GM12891 (cell line): ENCODE results near the gene PABPN1L.

Source experiments
- DNase-seq: peaks from one replicate; pipeline ENCODE4 v3.0.0; 2011; ENCODE audit warnings: low spot score; ENCODE audit not compliant: insufficient read length
- FAIRE-seq: peaks from 2 replicates; lab custom pipeline; 2011; peaks lifted over from hg19 to GRCh38; lab: Jason Lieb, UNC
- PAX5 ChIP-seq: IDR thresholded peaks from 2 replicates; pipeline ENCODE4 v1.6.1; 2011; ENCODE audit warnings: low read length, moderate library complexity, mild to moderate bottlenecking; ENCODE audit not compliant: insufficient read depth, severe bottlenecking
- POLR2A ChIP-seq: IDR thresholded peaks from 2 replicates; pipeline ENCODE4 v1.6.1; 2011; ENCODE audit warnings: low read depth, low read length, control low read depth
- POLR2AphosphoS5 ChIP-seq: IDR thresholded peaks from 2 replicates; pipeline ENCODE4 v1.6.1; 2011; ENCODE audit warnings: low read depth, low read length, control low read depth
- POU2F2 ChIP-seq: IDR thresholded peaks from 2 replicates; pipeline ENCODE4 v1.6.1; 2011; ENCODE audit warnings: low read depth, mild to moderate bottlenecking, control low read depth, low read length, moderate library complexity
- SPI1 ChIP-seq: IDR thresholded peaks from 2 replicates; pipeline ENCODE4 v1.6.1; 2011; ENCODE audit warnings: low read depth, low read length, control low read depth
- TAF1 ChIP-seq: IDR thresholded peaks from 2 replicates; pipeline ENCODE4 v1.6.1; 2011; ENCODE audit warnings: low read depth, low read length, control low read depth

Gene PABPN1L

GRCh38 chr16:88884569-88885271 lies 18.3 kb upstream of the PABPN1L start:
- DNase-seq = no peak
- no peak for TF ChIP-seq TAF1
- no peak for FAIRE-seq

DNA sequence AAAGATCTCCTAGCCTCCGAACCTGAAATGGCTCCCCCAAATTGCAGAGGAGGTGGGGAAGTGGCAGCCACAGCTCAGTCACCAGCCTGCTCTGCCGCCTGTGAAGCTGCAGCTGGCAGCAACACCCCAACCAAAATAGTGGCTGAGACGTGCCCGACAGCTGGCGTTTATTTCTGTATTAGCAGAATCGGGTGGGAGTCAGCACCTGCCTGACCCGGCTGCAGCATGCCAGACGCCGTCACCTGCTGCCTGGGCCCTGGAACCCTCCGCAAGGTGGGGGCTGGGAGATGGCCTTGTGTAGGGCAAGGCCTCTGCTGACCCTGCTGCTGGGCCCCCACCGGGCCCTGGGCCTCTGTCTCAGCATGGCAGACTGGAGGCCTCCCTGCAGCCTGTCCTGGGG lies 17.5 kb upstream of the PABPN1L start:
- no peak for FAIRE-seq
- no peak for TF ChIP-seq POLR2AphosphoS5
- no peak for TF ChIP-seq TAF1
- no peak for TF ChIP-seq POLR2A
- no peak for TF ChIP-seq PAX5
- TF ChIP-seq SPI1 = no peak
- TF ChIP-seq POU2F2 = no peak
- DNase-seq = no peak

GRCh38 chr16:88883117-88883895 lies 16.8 kb upstream of the PABPN1L start:
- TF ChIP-seq POU2F2 (no peak), SPI1 (no peak), PAX5 (no peak), TAF1 (no peak), POLR2AphosphoS5 (no peak)
- FAIRE-seq (no peak), DNase-seq (no peak)

- TF ChIP-seq SPI1 (no peak), POLR2AphosphoS5 (no peak), POLR2A (no peak), POU2F2 (no peak), PAX5 (no peak), TAF1 (no peak)
- DNase-seq (no peak), FAIRE-seq (peak; percentile 92)
These were observed 16.0 kb upstream of the PABPN1L start for GRCh38 chr16:88882358-88883030.

- TF ChIP-seq POLR2A (no peak), POLR2AphosphoS5 (no peak), POU2F2 (no peak), PAX5 (no peak), SPI1 (no peak), TAF1 (no peak)
- no peak for FAIRE-seq
- DNase-seq = no peak
These were observed 15.4 kb upstream of the PABPN1L start for GRCh38 chr16:88881675-88882357.

DNA sequence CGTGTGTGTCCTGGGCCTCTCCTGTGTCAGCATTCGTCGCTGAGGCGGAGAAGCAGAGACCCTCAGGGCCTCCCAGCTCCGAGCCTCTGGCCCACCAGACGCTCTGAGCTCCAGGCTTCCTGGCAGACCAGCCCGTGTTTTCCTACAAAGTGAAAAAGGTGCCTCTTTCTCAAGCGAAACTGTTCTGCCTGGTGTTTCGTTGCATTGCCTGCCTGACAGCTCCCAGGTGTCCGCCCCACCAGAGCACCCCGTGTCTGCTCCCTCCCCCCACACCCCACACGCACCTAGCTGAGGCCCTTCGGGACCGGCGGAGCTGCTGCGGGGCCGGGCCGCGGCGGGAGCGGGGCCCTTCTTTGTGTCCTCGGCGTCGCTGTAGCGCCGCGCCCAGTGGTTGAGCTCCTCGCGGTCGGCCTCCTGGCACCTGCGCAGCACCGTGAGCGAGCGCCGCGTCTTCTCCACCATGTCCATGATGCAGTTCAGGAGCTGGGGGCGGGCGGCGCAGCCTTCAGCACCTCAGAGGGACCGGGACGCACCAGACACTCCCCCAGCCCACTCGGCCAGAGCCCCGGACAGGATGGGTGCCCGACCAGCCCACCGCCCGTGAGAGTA lies 14.7 kb upstream of the PABPN1L start:
- TF ChIP-seq TAF1 (no peak), POLR2A (no peak), PAX5 (no peak), POU2F2 (no peak), POLR2AphosphoS5 (no peak), SPI1 (no peak)
- DNase-seq (no peak), FAIRE-seq (no peak)

DNA sequence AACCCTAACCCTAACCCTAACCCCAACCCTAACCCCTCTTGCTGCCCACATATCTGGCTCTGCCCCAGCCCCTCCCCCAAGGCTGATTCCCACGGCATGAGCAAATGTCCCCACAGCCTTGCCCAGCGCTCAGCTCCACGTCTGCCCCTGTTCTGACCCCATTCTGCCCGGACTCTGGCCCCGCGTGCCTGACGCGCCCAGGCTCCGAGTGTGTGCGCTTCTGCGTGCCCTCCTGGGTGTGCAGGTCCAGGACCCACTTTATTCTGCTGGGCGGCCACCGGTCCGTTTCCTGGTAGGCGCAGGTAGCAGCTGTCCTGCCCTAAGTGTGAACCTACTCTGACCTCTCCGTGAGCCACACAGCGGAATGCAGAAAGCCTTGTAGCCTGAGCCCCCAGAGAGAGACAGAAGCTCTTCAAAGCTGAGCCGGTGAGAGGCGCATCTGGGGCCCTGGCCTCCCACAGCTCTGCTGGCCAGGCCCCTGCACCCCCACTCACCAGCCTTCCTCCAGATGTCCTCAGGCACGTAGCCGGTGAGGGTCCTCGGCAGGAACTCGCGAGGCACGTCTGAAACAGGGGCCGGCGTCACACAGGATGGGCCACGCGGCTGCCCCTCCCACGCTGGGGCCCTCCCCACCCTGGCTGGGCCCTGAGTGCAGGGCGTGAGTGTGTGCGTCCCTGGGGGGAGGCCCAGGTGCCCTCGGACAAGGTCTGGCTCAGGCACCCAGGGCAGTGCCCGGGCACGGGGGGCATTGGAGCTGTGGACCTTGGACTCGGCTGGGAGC lies 14.0 kb upstream of the PABPN1L start:
- DNase-seq (no peak), FAIRE-seq (no peak)
- TF ChIP-seq POLR2A (no peak), TAF1 (no peak), POLR2AphosphoS5 (no peak), SPI1 (no peak), POU2F2 (no peak), PAX5 (no peak)

DNA sequence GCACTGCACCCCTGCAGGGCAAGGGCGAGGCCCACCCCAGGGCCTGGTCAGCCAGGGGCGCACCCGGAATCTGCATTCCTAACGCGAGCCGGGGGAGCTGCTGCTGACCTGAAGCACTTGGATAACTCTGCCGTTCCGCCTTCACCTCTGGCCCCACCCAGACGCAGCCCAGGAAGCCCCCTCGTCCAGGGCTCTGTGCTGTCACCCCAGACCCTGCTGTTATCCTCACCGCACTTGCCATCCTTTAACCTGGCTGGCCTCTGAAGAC lies 13.3 kb upstream of the PABPN1L start:
- no peak for TF ChIP-seq POU2F2
- TF ChIP-seq PAX5 = no peak
- no peak for TF ChIP-seq POLR2AphosphoS5
- FAIRE-seq (no peak), DNase-seq (no peak)
